GM12873 (cell line): ENCODE results near the gene AXIN1.

Experiments
- CTCF ChIP-seq: IDR thresholded peaks from 2 replicates; pipeline ENCODE4 v1.5.1; 2012; ENCODE audit warnings: low read depth, mild to moderate bottlenecking, moderate library complexity, low read length, control low read depth; ENCODE audit not compliant: insufficient read depth; ENCODE audit errors: missing control alignments

AXIN1 gene

GRCh38 chr16:239948-240277, 112.6 kb downstream of the AXIN1 start:
- no peak for TF ChIP-seq CTCF
